ENCODE measurements around the gene DRICH1.
"Not testable (repeated sequence)": the region's sequence is repeated elsewhere in the genome, so short reads cannot be mapped to it uniquely, and the experiment has no call there.

The DRICH1 gene

GRCh38 chr22:23560215-23560614 lies 71.9 kb downstream of the DRICH1 start:
- H3K9ac ChIP-seq (ENCODE audit: low read depth, low read length); H3K4me1 ChIP-seq (ENCODE audit: insufficient read depth, low read length); H3K9me3 ChIP-seq (ENCODE audit: control insufficient read depth, insufficient read depth, low read length); H3K36me3 ChIP-seq (ENCODE audit: insufficient read depth, low read length): not testable (repeated sequence)

All from ES-I3 (cell line).